ENCODE results near the gene KRT71.

KRT71 gene

DNA sequence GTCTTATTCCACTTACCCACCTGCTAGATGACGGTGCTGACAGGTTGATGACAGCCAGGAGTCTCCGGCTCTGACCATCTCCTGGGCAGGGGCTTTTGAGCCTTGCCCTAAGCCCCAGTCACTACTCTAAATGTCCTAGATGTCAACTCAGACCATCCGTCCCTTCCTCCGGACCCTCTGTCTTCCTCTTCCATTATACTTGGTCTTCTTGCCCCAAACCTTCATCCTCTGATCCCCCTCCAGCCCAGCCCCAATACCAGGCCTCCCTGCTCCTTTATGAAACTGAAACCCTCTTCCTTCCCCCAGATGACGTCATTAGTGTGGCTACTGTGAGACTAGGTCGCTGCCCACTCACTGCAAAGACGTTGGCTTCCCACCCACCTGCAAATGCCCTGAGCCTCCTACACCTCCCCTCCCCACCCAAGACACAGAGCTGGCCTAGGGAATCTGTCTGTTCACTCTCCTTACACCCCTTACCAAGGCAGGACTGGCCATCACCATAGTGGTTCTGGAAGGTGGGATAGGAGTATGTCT lies 10.1 kb downstream of the KRT71 start:
- no peak overlapping the region for H3K4me3 ChIP-seq (ENCODE audit: low read length)
- no peak for DNase-seq (ENCODE audit: low read depth, low spot score)

DNA sequence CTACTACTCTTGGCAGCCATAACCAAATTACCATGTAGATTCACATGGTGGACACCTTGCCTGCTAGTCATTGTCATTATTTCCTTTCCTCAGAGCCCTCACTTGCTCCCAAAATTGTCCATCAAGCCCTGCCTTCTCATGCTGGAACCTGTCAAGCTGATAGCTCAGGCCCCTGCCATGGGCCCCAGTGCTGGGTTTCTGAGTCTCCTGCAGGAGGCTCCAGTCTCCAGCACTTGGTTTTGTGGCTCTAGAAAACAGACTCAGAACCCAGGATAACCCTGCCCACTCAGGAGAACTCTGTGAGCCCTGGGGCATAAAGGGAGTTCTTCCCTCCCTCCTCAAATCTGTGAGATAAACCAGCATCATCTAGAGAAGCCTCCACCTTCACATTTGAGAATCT lies 10.8 kb downstream of the KRT71 start:
- no peak for DNase-seq (ENCODE audit: low read depth, low spot score)
- no peak overlapping the region for H3K4me3 ChIP-seq (ENCODE audit: low read length)

- DNase-seq (ENCODE audit: low read depth, low spot score) = no peak
- H3K4me3 ChIP-seq (ENCODE audit: low read length) = no peak overlapping the region
Observed at GRCh38 chr12:52541709-52542108, 11.2 kb downstream of the KRT71 start.

DNA sequence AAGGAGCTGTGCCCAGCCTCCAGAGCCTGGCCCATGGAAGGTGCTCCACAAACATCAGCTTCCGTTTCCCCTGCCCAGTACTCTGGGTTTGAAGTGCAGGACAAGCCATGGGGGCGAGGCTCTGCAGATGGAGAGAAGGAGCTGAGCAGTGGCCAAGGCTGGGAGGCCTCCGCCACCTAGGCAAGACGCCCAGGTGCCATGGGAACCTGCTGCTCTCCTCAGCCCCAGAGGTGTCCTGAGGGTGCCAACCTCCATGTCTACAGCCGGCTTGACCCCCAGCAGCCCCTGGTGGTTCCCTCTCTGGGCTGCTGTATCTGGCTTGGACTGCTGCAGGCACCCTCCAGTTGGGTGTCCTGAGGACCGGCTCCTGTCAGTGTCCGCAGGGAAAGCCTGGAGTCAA lies 12.4 kb downstream of the KRT71 start:
- no peak overlapping the region for H3K4me3 ChIP-seq (ENCODE audit: low read length)
- DNase-seq (ENCODE audit: low read depth, low spot score) = no peak

GRCh38 chr12:52539821-52540173 lies 13.1 kb downstream of the KRT71 start:
- no peak overlapping the region for H3K4me3 ChIP-seq (ENCODE audit: low read length)
- DNase-seq (ENCODE audit: low read depth, low spot score) = no peak

GRCh38 chr12:52539083-52539820 lies 13.7 kb downstream of the KRT71 start:
- H3K4me3 ChIP-seq (ENCODE audit: low read length) = no peak overlapping the region
- no peak for DNase-seq (ENCODE audit: low read depth, low spot score)

GRCh38 chr12:52537101-52537500 lies 15.8 kb downstream of the KRT71 start:
- no peak for DNase-seq (ENCODE audit: low read depth, low spot score)

GRCh38 chr12:52535574-52535973 lies 17.4 kb downstream of the KRT71 start:
- no peak for DNase-seq (ENCODE audit: low read depth, low spot score)
- no peak overlapping the region for H3K4me3 ChIP-seq (ENCODE audit: low read length)

More at GRCh38 chr12:52537101-52537500, 15.8 kb downstream of the KRT71 start:
- no peak overlapping the region for H3K4me3 ChIP-seq (ENCODE audit: low read length)

DNA sequence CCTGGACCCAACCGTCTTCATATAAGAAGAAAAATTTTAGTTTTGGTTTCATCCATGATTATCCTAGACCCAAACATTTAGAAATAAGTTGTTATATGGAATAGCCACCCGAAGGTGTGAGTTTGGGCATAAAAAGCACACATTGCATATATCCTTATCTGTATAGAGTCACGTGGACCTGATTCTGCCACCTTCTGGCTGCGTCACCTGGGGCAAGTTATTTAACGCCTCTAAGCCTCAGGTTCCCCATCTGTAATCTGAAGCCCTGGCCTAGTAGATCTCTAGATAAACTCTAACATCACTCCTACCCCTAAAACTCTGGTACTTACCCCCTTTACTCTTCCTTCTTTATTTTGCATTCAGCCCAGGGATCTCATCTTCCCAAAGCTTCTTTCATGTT lies 18.5 kb downstream of the KRT71 start:
- DNase-seq (ENCODE audit: low read depth, low spot score) = no peak
- no peak overlapping the region for H3K4me3 ChIP-seq (ENCODE audit: low read length)

DNA sequence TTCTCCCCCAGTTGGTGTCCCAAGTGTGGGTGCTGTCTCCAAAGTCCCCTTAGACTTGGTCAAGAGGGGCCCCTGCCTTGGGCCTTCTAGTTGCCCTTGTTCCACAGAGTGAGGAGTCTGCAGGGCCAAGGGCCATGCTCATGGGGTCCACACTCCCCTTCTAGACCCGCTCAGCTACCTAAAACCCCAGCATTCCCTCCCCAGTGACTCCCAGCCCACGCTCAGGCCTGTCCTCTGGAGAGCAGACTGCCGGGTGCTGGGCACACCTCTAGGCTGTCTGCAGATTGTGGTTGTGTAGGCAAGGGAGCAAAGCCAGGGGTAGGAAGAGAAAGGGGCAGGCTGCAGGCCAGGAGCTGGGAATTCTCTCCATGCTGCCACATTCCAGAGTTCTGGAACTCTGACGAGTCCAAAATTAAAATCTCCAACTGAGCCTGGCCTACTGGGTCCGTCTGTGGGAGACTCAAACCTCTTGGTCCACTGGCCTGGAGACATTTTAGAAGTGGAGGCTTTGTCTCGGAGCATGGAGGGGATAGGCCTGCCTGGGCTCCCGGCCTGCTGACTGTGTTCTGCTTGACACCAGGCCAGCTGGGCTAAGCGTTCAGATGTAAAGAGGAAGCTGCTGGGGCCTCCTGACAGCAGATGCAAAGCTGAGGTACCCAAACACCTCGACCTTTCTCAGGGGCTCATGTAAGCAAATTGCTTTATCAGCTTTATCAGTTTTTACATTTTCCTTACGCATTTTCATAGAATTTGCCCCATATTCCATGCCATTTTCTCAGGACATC lies 19.1 kb downstream of the KRT71 start:
- H3K4me3 ChIP-seq (ENCODE audit: low read length) = no peak overlapping the region
- no peak for DNase-seq (ENCODE audit: low read depth, low spot score)

- no peak overlapping the region for H3K4me3 ChIP-seq (ENCODE audit: low read length)
- no peak for DNase-seq (ENCODE audit: low read depth, low spot score)
Observed at GRCh38 chr12:52532636-52533035, 20.3 kb downstream of the KRT71 start.

- DNase-seq (ENCODE audit: low read depth, low spot score) = no peak
- no peak overlapping the region for H3K4me3 ChIP-seq (ENCODE audit: low read length)
Observed at GRCh38 chr12:52531566-52532300, 21.2 kb downstream of the KRT71 start.

DNA sequence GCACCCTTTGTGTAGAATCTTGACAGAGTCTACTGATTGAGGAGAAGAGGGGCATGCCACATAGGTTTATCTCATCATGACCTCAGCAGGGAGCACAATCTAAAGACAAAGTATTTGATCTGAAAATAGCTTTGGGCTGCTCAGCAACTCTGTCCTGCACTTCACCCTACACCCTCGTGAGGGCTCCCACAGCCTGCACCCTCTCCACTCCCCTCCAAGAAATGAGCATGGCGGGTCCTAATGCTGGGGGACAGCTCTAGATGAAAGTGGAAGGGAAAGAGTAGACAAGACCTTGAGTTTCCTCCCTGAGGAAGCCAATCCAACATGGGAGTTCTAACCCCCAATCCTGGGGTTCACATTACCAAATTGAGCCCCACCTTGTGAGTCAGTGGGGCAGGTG lies 22.0 kb downstream of the KRT71 start:
- DNase-seq (ENCODE audit: low read depth, low spot score) = no peak
- no peak overlapping the region for H3K4me3 ChIP-seq (ENCODE audit: low read length)

GRCh38 chr12:52530366-52530765 lies 22.6 kb downstream of the KRT71 start:
- DNase-seq (ENCODE audit: low read depth, low spot score) = no peak
- no peak overlapping the region for H3K4me3 ChIP-seq (ENCODE audit: low read length)

DNA sequence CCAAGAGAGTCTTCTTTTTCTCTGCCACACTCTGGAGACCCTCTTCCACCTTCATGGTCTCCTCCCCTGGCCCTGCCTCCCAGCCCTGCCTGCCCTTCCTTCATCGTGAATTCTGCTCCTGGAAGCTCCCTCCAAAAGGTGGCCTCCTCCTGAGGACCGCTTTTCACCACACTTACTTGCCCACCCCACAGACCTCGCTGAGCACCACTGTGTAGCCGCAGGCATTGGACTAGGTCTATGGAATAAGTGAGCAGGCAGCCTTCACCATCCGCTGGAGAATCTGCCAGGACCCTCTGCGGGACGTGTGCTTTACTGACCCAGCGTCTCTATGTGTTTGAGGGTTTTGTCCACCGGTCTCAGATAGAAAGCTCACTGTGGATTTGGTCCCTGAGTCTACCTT lies 23.1 kb downstream of the KRT71 start:
- H3K4me3 ChIP-seq (ENCODE audit: low read length) = no peak overlapping the region
- no peak for DNase-seq (ENCODE audit: low read depth, low spot score)

GRCh38 chr12:52529417-52529816 lies 23.5 kb downstream of the KRT71 start:
- H3K4me3 ChIP-seq (ENCODE audit: low read length) = no peak overlapping the region
- DNase-seq (ENCODE audit: low read depth, low spot score) = no peak

- H3K4me3 ChIP-seq (ENCODE audit: low read length) = no peak overlapping the region
- no peak for DNase-seq (ENCODE audit: low read depth, low spot score)
Observed at GRCh38 chr12:52528641-52529143, 24.3 kb downstream of the KRT71 start.

DNA sequence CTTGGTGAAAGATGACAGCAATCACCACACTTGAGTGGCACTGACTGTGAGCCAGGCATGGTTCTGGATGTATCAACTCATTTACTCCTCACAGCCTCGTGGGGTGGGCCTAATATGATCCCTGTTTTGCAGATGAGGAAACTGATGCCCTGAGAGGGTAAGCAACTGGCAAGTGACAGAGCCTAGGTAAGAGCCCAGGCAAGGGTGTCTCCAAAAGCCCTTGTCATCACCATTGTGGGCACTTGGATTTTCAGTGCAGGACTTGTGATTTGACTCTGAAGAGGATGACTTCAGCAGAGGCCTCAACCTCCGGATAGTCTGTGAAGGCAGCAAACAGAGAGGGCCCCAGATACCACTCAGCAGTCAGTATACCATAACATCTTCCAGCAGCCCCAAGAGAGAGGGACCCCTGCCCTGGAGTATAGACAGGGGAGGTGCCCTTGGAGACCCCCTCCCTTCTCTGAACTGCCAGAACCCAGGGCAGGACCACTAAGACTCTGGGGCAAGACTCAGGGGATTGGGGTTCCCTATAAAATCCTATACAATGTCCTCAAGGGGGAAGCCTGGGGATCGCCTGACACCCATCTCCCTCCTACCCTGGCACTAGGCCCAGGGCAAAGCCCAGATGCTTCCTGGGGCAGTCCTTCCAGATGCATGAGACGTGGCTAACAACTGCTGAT lies 25.7 kb downstream of the KRT71 start:
- DNase-seq (ENCODE audit: low read depth, low spot score) = no peak
- no peak overlapping the region for H3K4me3 ChIP-seq (ENCODE audit: low read length)

- peak; percentile 67 for DNase-seq (ENCODE audit: low read depth, low spot score)
- H3K4me3 ChIP-seq (ENCODE audit: low read length) = no peak overlapping the region
Observed at GRCh38 chr12:52526511-52526951, 26.4 kb downstream of the KRT71 start.

Measured in Jurkat, Clone E6-1 (cell line).